Retinal pigment epithelial cell (primary cell): ENCODE data around the gene HSPH1.
"Not testable (repeated sequence)": the region's sequence is repeated elsewhere in the genome, so short reads cannot be mapped to it uniquely, and the experiment has no call there.

ENCODE experiments used
- DNase-seq: peaks from one replicate; pipeline ENCODE4 v3.0.0-alpha.2; 2010; ENCODE audit warnings: low read depth
- H3K4me3 ChIP-seq: 2 replicates; pipeline ENCODE4 v1.5.1; 2011; ENCODE audit warnings: mild to moderate bottlenecking, low read length, control low read depth, moderate library complexity
- TF ChIP-seq, protein P1 (sequence below): conservative IDR thresholded peaks from 2 replicates; pipeline ENCODE4 v1.5.1; 2011; ENCODE audit warnings: low read depth, low read length, control low read depth, inconsistent platforms

HSPH1 gene

DNA sequence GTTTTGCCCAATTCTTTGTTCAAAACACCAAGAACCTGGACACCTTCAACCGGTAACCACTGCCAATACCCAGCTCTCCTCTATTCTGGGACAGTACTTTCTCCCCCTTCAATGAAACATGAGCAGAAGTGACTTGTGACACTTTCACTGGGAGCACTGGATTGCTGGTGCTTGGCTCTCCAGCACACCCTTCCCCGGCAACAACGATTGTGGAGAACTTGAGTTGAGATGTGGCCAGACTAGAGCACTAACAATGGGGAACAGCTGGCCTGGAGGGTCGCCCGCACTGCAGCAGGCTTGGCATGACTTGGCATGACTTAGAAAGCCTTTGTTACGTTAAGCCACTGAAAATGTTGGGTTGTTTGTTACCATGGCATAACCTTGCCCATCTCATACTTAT, 30.6 kb upstream of the HSPH1 start:
- TF ChIP-seq, protein P1, sequence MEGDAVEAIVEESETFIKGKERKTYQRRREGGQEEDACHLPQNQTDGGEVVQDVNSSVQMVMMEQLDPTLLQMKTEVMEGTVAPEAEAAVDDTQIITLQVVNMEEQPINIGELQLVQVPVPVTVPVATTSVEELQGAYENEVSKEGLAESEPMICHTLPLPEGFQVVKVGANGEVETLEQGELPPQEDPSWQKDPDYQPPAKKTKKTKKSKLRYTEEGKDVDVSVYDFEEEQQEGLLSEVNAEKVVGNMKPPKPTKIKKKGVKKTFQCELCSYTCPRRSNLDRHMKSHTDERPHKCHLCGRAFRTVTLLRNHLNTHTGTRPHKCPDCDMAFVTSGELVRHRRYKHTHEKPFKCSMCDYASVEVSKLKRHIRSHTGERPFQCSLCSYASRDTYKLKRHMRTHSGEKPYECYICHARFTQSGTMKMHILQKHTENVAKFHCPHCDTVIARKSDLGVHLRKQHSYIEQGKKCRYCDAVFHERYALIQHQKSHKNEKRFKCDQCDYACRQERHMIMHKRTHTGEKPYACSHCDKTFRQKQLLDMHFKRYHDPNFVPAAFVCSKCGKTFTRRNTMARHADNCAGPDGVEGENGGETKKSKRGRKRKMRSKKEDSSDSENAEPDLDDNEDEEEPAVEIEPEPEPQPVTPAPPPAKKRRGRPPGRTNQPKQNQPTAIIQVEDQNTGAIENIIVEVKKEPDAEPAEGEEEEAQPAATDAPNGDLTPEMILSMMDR, result no peak
- no peak overlapping the region for H3K4me3 ChIP-seq
- no peak for DNase-seq

DNA sequence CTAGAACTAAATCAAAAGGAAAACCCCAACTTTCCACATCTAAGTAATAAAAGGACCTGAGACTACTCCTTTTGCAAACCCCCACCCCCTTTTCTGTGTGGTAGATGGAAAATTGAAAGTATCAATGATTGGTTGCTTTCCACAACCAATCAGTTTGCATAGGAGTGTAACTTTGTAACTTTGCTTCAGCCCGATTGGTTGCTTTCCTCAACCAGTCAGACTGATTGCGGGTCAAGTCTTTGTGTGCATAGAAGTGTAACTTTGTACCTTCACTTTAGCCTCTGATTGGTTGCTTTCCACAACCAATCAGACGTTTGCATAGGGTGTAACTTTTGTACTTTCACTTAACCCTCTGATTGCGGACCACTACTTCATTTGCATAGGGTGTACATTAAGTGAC, 30.0 kb upstream of the HSPH1 start:
- TF ChIP-seq, protein P1, result no peak
- no peak overlapping the region for H3K4me3 ChIP-seq
- DNase-seq, result no peak

DNA sequence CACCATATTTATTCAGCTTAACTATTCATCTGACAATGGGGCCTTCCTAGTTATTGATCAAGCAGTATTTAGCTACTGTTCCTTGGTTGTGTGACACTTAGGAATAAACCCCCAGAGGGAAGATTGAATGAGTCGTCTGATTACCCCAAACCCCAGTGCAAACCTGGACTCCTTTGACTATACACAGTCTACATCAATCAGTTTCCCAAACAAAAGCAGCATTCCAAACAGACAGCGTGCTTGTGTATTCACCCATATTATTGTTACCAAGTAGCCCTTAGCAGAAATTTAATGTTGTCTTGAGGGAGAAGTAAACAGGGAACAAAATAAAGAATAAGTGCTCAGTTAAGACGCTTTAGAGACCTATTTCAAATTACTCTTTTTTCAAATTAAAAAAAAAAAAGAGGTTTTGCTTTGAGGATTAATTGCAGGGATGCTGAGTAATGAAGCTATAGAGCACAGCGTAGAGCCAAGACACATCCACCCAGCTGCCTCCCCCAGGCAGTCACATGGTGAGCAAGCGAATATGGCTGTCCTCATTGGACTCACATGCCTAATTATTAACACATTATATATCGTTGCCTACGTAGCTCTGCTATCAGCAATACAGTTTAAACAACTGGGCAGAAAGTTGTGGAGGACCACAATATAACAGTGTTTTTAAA, 23.4 kb upstream of the HSPH1 start:
- DNase-seq, result no peak
- TF ChIP-seq, protein P1, result no peak
- no peak overlapping the region for H3K4me3 ChIP-seq

DNA sequence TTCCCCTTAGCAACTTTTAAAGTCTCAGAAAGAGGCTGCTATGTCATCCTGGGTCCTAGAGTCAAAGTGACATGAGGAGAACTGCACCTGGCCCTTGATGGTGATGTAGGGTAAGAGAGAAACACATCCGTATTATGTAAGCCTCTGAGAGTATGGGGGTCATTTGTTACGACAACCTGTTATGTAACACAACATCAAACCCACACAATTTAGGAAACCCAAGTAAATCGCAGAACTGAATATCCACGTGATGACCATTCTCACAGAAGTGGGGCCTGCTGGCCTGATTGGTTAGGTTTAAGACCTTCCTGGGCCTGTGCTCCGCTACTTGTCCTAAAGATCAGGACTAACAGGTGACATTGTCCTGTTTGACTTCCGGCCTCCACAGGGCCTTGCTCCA, 22.7 kb upstream of the HSPH1 start:
- TF ChIP-seq, protein P1, result no peak
- no peak for DNase-seq
- no peak overlapping the region for H3K4me3 ChIP-seq

DNA sequence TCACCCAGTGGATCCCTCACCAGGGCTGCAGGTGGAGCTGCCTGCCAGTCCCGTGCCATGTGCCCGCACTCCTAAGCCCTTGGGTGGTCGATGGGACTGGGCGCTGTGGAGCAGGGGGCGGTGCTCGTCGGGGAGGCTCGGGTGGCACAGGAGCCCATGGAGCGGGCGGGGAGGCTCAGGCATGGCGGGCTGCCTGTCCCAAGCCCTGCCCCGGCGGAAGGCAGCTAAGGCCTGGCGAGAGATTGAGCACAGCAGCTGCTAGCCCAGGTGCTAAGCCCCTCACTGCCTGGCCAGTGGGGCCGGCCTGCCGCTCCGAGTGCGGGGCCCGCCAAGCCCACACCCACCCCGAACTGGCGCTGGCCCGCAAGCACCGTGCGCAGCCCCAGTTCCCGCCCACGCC, 21.3 kb upstream of the HSPH1 start:
- DNase-seq, result no peak
- TF ChIP-seq, protein P1, result no peak
- no peak overlapping the region for H3K4me3 ChIP-seq

DNA sequence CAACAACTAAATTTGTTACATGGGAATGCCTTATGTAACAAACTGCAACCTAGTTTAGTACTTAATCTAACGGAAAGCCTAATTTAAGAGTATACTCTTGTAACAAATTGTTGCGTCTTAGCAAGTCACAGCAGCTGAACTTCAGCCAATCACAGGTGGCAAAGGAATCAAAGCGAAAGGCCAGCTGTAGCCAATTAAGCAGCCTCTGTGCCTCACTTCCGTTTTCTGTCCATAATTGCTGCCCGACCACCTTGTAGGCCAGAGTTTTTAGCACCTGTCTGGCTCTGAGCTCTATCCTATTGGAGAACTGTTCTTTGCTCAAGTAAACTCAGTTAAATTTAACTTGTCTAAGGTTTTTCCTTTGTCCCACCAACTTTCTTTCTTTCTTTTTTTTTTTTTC, 18.1 kb upstream of the HSPH1 start:
- TF ChIP-seq, protein P1, result no peak
- no peak overlapping the region for H3K4me3 ChIP-seq
- DNase-seq, result no peak

DNA sequence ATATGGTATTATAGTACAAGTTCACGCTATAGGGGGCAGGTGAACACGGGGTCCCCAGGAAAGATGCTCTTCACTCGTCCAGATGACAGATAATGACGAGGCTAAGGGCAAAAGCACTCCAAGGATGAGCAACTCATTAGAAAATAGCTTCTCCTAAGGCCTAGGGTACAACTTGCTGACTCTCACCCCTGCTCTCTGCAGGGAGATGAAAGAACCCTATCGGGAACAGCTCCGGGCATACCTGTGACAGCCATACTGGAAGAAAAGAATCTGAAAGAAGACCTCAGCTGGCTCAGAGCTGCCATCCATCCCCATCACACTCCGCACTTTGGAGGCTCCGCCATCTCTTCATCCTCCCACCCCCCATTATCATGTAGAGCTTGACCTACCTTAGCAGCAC, 17.5 kb upstream of the HSPH1 start:
- TF ChIP-seq, protein P1, result no peak
- no peak for DNase-seq
- H3K4me3 ChIP-seq, result no peak overlapping the region

DNA sequence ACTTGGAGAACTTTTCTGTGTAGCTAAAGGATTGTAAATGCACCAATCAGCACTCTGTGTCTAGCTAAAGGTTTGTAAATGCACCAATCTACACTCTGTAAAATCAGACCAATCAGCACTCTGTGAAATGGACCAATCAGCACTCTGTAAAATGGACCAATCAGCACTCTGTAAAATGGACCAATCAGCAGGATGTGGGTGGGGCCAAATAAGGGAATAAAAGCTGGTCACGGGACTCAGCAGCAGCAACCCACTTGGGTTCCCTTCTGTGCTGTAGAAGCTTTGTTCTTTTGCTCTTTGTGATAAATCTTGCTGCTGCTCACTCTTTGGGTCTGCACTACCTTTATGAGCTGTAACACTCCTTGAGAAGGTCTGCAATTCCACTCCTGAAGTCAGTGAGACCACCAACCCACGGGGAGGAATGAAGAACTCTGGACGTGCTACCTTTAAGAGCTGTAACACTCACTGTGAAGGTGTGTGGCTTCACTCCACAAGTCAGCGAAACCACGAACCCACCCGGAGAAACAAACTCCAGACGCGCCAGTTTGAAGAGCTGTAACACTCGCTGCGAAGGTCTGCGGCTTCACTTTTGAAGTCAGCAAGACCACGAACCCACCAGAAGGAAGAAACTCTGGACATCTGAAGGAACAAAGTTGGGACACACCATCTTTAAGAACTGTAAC, 16.2 kb upstream of the HSPH1 start:
- not testable (repeated sequence) for H3K4me3 ChIP-seq, DNase-seq
